ENCODE data around the gene HCK. TPM values are rescaled to one million over a fixed set of nuclear protein-coding genes. Genes with fewer than 3 reads are reported as not detected.

The HCK gene
- polyA plus RNA-seq, 4 donors: 1.9 to 3.0 (median 2.4) TPM

DNA sequence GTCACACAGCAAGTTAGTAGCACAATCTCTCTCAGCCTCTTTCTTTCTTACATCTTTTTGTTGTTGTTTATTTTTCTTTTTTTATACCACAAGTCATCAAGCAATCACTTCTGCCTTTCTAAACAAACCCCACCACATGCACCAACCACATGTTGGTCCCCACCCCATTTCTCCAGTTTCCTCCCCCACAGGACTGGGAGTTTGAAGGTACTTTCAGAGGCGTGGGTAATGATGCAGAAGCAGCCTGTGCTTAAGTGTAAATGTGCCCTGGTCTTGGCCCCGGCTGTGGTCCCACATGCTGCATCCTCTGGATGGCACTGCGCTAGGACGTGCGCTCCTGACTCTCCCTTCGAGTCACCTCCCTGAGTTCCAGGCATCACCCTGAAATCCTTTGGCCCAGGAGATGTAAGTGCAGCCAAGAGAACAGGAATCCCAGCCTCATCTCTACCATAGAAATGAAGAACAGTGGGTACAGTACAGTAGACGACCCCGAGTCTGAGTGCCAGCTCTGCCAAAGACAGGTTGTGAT, 5.7 kb downstream of the HCK start:
- DNase-seq (ENCODE audit: low read depth in 4 of 4, low spot score in 2 of 4): no peak

GRCh38 chr20:32059189-32059588, 7.1 kb downstream of the HCK start:
- DNase-seq (ENCODE audit: low read depth in 4 of 4, low spot score in 2 of 4): no peak

DNA sequence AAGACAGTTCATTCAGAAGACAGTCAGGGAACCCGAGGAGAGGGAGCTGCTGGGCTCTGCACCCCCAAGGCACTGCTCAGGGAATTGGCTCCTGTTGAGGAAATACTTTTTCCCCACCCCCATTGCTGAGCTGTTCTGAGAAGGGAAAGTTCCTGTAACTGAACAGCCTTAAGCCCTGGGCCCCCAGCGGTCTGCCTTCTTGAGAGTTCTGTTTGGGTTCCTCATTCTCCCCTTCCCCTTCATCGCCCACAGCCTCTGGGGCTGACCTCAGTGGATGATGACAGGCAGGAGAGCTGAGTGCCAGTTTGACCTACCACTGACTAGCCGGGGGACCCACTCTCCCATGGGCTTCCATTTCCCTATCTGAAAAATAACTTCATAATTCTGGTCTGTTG, 10.7 kb downstream of the HCK start:
- no peak for DNase-seq (ENCODE audit: low read depth in 4 of 4, low spot score in 2 of 4)

DNA sequence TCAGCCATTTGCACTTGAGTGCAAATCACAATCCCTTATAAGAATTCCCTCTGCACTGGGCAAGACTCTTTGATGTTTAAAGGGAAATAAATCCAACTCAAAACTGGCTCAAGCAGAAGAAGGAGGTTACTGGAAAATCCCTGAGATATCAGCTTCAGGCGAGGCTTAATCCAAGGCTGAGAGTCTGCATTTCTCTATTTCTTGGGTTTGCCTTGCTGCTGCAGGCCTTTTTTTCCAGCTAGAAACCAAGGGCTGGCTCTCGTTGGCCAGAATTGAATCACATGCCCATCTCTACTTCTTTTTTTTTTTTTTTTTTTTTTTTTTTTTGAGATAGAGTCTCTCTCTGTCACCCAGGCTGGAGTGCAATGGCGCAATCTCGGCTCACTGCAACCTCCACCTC, 11.7 kb downstream of the HCK start:
- DNase-seq (ENCODE audit: low read depth in 4 of 4, low spot score in 2 of 4): no peak

GRCh38 chr20:32064667-32065066, 12.6 kb downstream of the HCK start:
- DNase-seq (ENCODE audit: low read depth in 4 of 4, low spot score in 2 of 4): peak in 2 of 4 donors; percentile 32 to 37

DNA sequence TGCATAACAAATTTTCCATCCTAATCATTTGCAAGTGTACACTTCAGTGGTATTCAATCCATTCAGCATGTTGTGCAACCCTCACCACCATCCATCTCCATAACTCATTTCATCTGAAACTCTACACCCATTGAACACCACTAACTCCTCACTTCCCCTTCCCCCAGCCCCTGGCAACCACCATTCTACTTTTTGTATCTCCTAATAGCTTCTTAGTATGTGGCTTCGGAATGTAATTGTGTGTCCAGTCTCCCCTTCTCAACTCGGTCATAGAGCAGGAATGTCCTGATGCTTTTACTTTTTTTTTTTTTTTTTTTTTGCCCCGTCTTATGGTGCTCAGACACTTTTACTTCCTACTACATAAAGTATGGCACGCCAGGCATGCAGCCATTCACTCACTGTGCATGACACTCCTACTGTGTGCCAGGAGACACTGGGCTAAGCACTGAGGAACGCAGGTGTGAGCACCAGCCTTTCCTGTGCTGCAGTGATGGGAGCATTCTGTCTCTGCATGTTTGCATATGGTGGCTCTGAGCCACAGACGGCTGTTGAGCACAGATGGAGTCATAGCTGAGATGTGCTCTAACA, 15.3 kb downstream of the HCK start:
- DNase-seq (ENCODE audit: low read depth in 4 of 4, low spot score in 2 of 4): no peak

DNA sequence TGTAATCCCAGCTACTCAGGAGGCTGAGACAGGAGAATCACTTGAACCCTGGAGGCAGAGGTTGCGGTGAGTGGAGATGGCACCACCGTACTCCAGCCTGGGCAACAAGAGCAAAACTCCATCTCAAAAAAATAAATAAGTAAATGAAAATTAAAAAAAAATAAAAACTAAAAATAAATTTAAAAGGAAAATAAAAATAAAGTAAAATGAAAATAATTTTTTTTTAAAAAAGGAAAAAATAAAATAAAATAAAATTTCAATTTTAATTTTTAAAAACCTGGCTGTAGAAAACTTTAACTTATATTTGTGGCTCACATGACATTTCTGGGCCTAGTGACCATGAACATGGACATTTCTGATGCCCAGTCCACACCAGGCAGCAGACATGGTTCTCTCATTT, 16.1 kb downstream of the HCK start:
- DNase-seq (ENCODE audit: low read depth in 4 of 4, low spot score in 2 of 4): no peak

GRCh38 chr20:32069711-32070110, 17.7 kb downstream of the HCK start:
- DNase-seq (ENCODE audit: low read depth in 4 of 4, low spot score in 2 of 4): no peak

GRCh38 chr20:32070282-32070681, 18.2 kb downstream of the HCK start:
- DNase-seq (ENCODE audit: low read depth in 4 of 4, low spot score in 2 of 4): no peak

DNA sequence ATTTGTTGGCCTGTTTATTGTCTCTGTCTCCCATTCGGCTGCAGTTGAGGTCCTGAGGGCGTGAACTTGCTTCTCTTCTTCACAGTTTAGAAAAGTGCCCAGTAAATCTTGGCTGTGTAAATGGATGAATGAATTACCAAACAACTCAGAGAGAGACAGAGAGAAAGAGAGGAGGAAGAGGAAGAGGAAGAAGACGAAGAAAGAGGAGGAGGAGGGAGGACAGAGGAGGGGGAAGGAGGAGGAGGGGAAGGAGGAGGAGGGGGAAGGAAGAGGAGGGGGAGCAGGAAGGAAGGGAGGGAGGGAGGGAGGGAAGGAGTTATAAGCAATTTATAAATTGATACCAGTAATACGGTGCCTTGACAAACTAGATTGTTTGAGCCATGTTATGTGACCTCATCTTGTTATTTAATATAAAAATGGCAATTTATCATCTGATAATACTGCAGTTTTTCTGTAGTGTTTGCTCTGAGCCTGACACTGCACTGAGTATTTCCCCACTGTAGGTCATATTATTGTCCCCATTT, 18.7 kb downstream of the HCK start:
- DNase-seq (ENCODE audit: low read depth in 4 of 4, low spot score in 2 of 4): no peak

DNA sequence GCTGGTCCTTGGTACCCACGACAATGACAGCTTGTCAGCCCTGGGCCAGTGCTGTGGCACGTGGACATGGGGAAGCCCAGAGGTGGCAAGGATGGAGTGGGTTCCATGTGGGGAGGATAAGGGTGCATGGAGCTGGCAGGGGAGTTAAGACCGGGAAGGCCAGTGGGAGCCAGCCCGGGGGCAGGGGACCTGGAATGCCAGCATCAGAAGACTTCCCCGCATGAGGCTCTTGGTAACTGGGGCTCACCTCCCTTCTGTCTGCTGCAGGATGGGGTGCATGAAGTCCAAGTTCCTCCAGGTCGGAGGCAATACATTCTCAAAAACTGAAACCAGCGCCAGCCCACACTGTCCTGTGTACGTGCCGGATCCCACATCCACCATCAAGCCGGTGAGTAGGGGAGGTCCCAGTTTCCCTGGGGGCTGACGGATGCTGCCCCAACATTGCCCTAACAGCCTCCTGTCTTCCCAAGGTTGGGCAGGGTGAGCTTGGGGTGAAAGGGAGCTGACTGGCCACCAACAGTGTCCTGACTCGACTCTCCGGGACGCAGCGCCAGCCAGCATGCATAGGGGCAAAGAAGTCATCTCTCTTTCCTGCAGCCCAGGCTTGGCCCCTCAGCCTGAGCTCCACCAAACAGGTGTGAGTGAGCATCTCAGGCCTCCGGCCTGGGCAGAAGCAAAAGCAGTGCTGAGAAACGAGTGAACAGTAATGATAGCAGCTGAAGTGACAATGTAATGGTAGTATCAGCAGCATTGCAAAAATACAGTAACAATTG, 19.5 kb downstream of the HCK start:
- DNase-seq (ENCODE audit: low read depth in 4 of 4, low spot score in 2 of 4): no peak

DNA sequence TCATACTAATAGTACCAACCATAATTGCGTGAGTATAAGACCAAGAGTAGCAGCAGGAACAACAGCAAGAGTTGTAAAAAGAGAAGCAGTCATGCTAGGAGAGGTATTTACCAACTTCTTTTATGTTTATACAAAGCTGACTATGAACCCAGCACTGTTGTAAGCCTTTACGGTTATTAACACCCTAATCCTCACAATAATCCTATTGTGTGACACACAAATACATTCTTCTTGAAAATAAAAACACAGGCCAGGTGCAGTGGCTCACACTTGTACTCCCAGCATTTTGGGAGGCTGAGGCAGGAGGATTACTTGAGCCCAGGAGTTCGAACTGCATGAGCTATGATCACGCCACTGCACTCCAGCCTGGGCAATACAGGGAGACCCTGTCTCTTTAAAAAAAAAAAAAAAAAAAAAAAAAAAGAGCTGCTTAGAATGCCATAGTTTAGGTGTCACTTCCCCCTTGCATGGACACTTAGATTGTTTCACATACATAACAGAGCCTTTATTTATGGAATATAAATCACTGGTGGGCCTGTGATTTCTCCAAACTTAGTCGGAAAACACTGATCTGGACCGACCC, 20.2 kb downstream of the HCK start:
- DNase-seq (ENCODE audit: low read depth in 4 of 4, low spot score in 2 of 4): no peak

- no peak for DNase-seq (ENCODE audit: low read depth in 4 of 4, low spot score in 2 of 4)
Observed at GRCh38 chr20:32075534-32075933, 23.5 kb downstream of the HCK start.

GRCh38 chr20:32077190-32077589, 25.1 kb downstream of the HCK start:
- DNase-seq (ENCODE audit: low read depth in 4 of 4, low spot score in 2 of 4): no peak

DNA sequence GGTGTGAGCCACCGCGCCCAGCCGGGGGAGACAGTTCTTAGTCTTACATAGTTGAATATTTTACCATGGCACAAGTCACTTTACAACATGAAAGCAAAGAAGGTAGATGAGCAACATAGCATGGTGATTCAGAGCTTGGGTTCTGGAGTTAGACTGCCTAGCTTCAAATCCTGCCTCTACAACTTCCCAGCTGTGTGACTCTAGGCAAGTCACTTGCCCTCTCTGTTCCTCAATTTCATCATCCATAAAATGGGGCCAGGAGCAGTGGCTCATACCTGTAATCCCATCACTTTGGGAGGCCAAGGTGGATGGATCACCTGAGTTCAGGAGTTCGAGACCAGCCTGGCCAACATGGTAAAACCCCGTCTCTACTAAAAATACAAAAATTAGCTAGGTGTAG, 26.3 kb downstream of the HCK start:
- no peak for DNase-seq (ENCODE audit: low read depth in 4 of 4, low spot score in 2 of 4)

DNA sequence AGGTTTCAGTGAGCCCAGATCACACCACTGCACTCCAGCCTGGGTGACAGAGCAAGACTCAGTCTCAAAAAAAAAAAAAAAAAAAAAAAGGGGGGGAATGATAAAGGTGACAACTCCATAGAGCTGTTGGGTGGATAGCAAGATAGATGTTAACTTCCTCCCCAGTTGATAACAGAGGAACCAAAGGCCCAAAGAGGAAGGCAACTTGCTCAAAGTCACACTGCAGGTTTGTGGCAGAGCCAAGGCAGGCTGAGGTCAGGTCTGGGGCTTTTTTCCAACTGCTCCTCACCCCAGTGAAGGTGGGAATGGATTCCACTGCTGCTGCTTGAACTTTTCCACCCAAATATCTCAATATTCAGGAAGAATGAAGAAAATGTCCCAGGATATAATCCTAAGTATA, 26.7 kb downstream of the HCK start:
- DNase-seq (ENCODE audit: low read depth in 4 of 4, low spot score in 2 of 4): no peak

DNA sequence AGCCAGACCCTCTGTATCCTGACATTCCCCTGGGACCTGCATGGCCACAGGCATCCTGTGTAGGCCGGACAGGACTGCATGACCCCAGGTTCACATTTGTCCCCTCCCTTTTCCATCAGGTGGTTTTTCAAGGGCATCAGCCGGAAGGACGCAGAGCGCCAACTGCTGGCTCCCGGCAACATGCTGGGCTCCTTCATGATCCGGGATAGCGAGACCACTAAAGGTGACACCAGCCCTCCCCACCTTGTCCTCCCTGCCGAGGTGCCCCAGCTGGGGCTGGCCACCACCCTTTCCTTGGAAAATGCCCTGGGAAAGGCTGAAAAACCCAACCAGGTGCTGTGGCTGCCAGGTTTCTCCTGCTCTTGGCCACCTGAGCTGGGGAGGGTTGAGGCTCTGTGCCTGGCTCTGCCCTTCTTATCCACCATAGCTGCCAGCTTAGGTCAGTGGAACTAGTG, 27.6 kb downstream of the HCK start:
- DNase-seq (ENCODE audit: low read depth in 4 of 4, low spot score in 2 of 4): no peak

DNA sequence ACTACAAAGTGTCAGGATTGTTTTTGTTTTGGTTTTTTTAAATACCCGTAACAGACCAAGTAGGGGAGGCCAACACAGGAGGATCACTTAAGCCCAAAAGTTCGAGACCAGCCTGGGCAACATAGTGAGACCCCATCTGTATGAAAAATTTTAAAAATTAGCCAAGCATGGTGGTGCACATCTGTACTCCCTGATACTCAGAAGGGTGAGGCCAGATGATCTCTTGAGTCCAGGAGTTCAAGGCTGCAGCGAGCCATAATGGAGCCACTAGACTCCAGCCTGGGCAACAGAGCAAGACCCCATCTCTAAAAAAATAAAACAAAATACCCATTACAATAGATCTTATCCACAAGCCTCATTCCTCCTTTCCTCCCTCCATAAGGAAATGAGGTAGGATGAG, 28.7 kb downstream of the HCK start:
- DNase-seq (ENCODE audit: low read depth in 4 of 4, low spot score in 2 of 4): no peak

DNA sequence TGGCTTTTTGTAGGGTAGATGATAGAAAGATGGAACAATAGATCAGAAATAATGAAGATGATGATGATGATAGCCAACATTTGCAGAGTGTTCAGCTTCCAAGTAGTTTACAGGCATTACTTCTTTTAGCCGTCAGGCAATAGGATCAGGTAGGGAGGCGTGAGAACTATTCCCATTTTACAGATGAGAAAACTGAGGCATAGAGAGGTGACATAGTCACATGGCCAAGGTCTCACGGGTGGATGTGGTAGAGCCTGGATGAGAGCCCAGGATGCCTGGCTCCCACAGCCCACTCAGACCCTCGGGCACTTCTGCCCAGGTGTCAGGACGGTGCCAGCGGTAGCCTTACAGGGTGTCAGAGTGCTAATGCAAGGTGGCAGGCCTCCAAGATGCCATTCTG, 31.4 kb downstream of the HCK start:
- DNase-seq (ENCODE audit: low read depth in 4 of 4, low spot score in 2 of 4): no peak

DNA sequence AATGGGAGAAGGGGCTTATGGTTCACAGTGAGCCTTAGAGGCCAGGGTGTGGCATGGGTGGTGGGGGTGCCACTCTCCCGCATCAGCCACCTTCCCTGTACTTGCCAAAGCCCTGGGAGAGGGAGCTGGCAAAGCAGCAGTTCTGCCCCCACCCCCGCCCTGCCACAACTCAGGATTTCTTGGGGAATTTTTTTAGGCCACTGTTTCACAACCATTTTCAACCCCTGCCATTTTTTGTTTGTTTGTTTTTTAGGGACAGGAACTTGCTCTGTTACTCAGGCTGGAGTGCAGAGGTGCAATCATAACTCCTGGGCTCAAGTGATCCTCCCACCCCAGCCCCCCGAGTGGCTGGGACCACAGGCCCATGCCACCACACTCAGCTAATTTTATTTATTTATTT, 35.0 kb downstream of the HCK start:
- no peak for DNase-seq (ENCODE audit: low read depth in 4 of 4, low spot score in 2 of 4)

- DNase-seq (ENCODE audit: low read depth in 4 of 4, low spot score in 2 of 4): no peak
Observed at GRCh38 chr20:32088759-32089158, 36.7 kb downstream of the HCK start.

Measured in left renal cortex interstitium (tissue), 4 donors.